ENCODE data around the gene CCDC83. TPM values are rescaled to one million over a fixed set of nuclear protein-coding genes. Genes with fewer than 3 reads are reported as not detected.

Gene CCDC83
- total and polyA plus RNA-seq, 9 of the 15 experiments (the other 6 are each of a cell fraction or from before 2014, with no cell fraction given), result not detected

GRCh38 chr11:85949798-85950197 is 94.6 kb downstream of the CCDC83 start:
- H3K4me2 ChIP-seq (ENCODE audit: insufficient read depth, low read length), result no peak overlapping the region
- H3K9me3 ChIP-seq (replicated peaks; ENCODE audit: control insufficient read depth, insufficient read depth, low read depth, low read length), result no peaks in the 10 kb centered on the region
- TF ChIP-seq ZNF224 (CRISPR knock-in tag; IDR thresholded peaks at IDR 0.05), result no peak
- peak; percentile 27 for TF ChIP-seq RBM25 (IDR thresholded peaks at IDR 0.05; ENCODE audit: low read depth, low read length, severe bottlenecking)
- no peaks in the 10 kb centered on the region for H3K9me1 ChIP-seq (ENCODE audit: control insufficient read depth, insufficient read depth, low read length)
- peaks cover 8% of the 10 kb centered on the region; the same call in 2 of the 3 replicates for H3K36me3 ChIP-seq (ENCODE audit: control insufficient read depth, insufficient read depth, low read length)
- WGBS (ENCODE audit: insufficient coverage, low coverage, missing lambda C conversion rate), result 59% methylated on average over 1 of the region's 1 CpG
- H3K27ac ChIP-seq (ENCODE audit: extremely low read depth, low read depth, low read length), result no peak overlapping the region
- in situ Hi-C loops (cut with MboI), result no loop called here
- ATAC-seq (no peak), FAIRE-seq (no peak), DNase-seq (ENCODE audit: extremely low read depth in 1 of 4, low spot score in 3 of 4) (no peak)
- ChIA-PET CTCF (ENCODE audit: low intra/inter-chr PET ratio) (no interaction called here), POLR2A (interaction anchor here (1.5 kb wide), 1 partner anchor 12 kb away, joined by 3 read pairs; no protein-coding TSS in a partner anchor)
- H4K20me1 ChIP-seq (replicated peaks; ENCODE audit: control insufficient read depth, insufficient read depth, low read length), result no peaks in the 10 kb centered on the region
- BruUV-seq (replicated peaks), result no TSS peak
- H3K4me3 ChIP-seq, result no peak overlapping the region
- no peak overlapping the region for H2AFZ ChIP-seq (ENCODE audit: low read depth, low read length)
- intact Hi-C loops (cut with micrococcal nuclease), result no loop called here
- no peaks in the 10 kb centered on the region for H3K4me1 ChIP-seq (replicated peaks in 1 of 2; ENCODE audit: control insufficient read depth in 2 of 2, insufficient read depth in 2 of 2, low read length in 2 of 2)
- H3K9ac ChIP-seq (ENCODE audit: insufficient read depth in 1 of 2, low read depth in 2 of 2, low read length in 2 of 2), result no peak overlapping the region
- no peaks in the 10 kb centered on the region for H3K27me3 ChIP-seq (ENCODE audit: control insufficient read depth in 2 of 2, insufficient read depth in 2 of 2, low read length in 2 of 2)
- no peaks in the 10 kb centered on the region for H3K79me2 ChIP-seq (ENCODE audit: control insufficient read depth, insufficient read depth, low read length)

GRCh38 chr11:85950317-85951048 is 95.3 kb downstream of the CCDC83 start:
- no peaks in the 10 kb centered on the region for H3K27me3 ChIP-seq (ENCODE audit: control insufficient read depth in 2 of 2, insufficient read depth in 2 of 2, low read length in 2 of 2)
- no peaks in the 10 kb centered on the region for H3K4me1 ChIP-seq (replicated peaks in 1 of 2; ENCODE audit: control insufficient read depth in 2 of 2, insufficient read depth in 2 of 2, low read length in 2 of 2)
- no peaks in the 10 kb centered on the region for H3K79me2 ChIP-seq (ENCODE audit: control insufficient read depth, insufficient read depth, low read length)
- in situ Hi-C loops (cut with MboI) (no loop called here), intact Hi-C loops (cut with micrococcal nuclease) (no loop called here)
- no peak overlapping the region for H3K4me2 ChIP-seq (ENCODE audit: insufficient read depth, low read length)
- no peaks in the 10 kb centered on the region for H3K9me1 ChIP-seq (ENCODE audit: control insufficient read depth, insufficient read depth, low read length)
- no peaks in the 10 kb centered on the region for H3K9me3 ChIP-seq (replicated peaks; ENCODE audit: control insufficient read depth, insufficient read depth, low read depth, low read length)
- 77% methylated on average over 8 of the region's 8 CpGs for WGBS (ENCODE audit: insufficient coverage, low coverage, missing lambda C conversion rate)
- BruUV-seq (replicated peaks), result no TSS peak
- FAIRE-seq (no peak), ATAC-seq (peak; percentile 12), DNase-seq (ENCODE audit: extremely low read depth in 1 of 4, low spot score in 3 of 4) (no peak)
- H3K36me3 ChIP-seq (ENCODE audit: control insufficient read depth, insufficient read depth, low read length), result peaks cover 11% of the 10 kb centered on the region; the same call in 2 of the 3 replicates
- H2AFZ ChIP-seq (ENCODE audit: low read depth, low read length), result no peak overlapping the region
- no peak overlapping the region for H3K4me3 ChIP-seq
- no peak overlapping the region for H3K27ac ChIP-seq (ENCODE audit: extremely low read depth, low read depth, low read length)
- POLR2A ChIA-PET, result interaction anchor here (1.5 kb wide), 2 partner anchors 9 to 12 kb away, joined by 3 to 4 read pairs; no protein-coding TSS in a partner anchor
- CTCF ChIA-PET (ENCODE audit: low intra/inter-chr PET ratio), result no interaction called here
- H3K9ac ChIP-seq (ENCODE audit: insufficient read depth in 1 of 2, low read depth in 2 of 2, low read length in 2 of 2), result no peak overlapping the region
- H4K20me1 ChIP-seq (replicated peaks; ENCODE audit: control insufficient read depth, insufficient read depth, low read length), result no peaks in the 10 kb centered on the region
- TF ChIP-seq HBP1 (CRISPR knock-in tag; IDR thresholded peaks at IDR 0.05) (0 out of 2 replicates have a peak, but pooled peaks have one; percentile 66), SAFB (IDR thresholded peaks at IDR 0.05; ENCODE audit: borderline replicate concordance, low read depth, low read length) (no peak), POLR2G (IDR thresholded peaks at IDR 0.05; ENCODE audit: low read depth, low read length) (peak; percentile 70), NFYB (IDR thresholded peaks at IDR 0.05; ENCODE audit: extremely low read depth, insufficient read length) (no peak), STAT5B (CRISPR knock-in tag; IDR thresholded peaks at IDR 0.05) (no peak), ZBTB26 (CRISPR knock-in tag; IDR thresholded peaks at IDR 0.05) (peak; percentile 46; the same call in 1 of the 2 replicates), CAMTA2 (CRISPR knock-in tag; conservative IDR thresholded peaks at IDR 0.05) (0 out of 2 replicates have a peak, but pooled peaks have one; percentile 7), TBL1XR1 (IDR thresholded peaks at IDR 0.05; ENCODE audit: low read length in 2 of 2) (no peak), ELF4 (CRISPR knock-in tag; IDR thresholded peaks at IDR 0.05) (0 out of 2 replicates have a peak, but pooled peaks have one; percentile 27), ZNF561 (CRISPR knock-in tag; conservative IDR thresholded peaks at IDR 0.05) (0 out of 2 replicates have a peak, but pooled peaks have one; percentile 17)

All from K562 (cell line).